BLaER1 treated with 17β-estradiol and CSF1 and Interleukin-3, amounts not matched to agents 10 nM and 100 nM (cell line): ENCODE results near the gene ZNF485.
A peak's percentile ranks its signal among the peaks of the same experiment; 100 is the strongest.

Source experiments
- H3K27ac ChIP-seq, 11 experiments: shearing (Covaris generic); formaldehyde crosslinking; 2 replicates each; pipeline ENCODE4 v1.8.1; 2022
- H3K27me3 ChIP-seq, 11 experiments: shearing (Covaris generic); formaldehyde crosslinking; 2 replicates each; pipeline ENCODE4 v1.8.1; 2022
- H3K36me3 ChIP-seq, 11 experiments: shearing (Covaris generic); formaldehyde crosslinking; 2 replicates each; pipeline ENCODE4 v1.8.1; 2022
- H3K4me1 ChIP-seq, 10 experiments: shearing (Covaris generic); formaldehyde crosslinking; 2 replicates each; pipeline ENCODE4 v1.8.1; 2022
- H3K4me2 ChIP-seq, 11 experiments: shearing (Covaris generic); formaldehyde crosslinking; 2 replicates each; pipeline ENCODE4 v1.8.1; 2022
- H3K4me3 ChIP-seq, 10 experiments: shearing (Covaris generic); formaldehyde crosslinking; 2 replicates each; pipeline ENCODE4 v1.8.1; 2022
- H3K9ac ChIP-seq, 11 experiments: shearing (Covaris generic); formaldehyde crosslinking; 2 replicates each; pipeline ENCODE4 v1.8.1; 2022
- H3K9me3 ChIP-seq, 11 experiments: shearing (Covaris generic); formaldehyde crosslinking; replicated peaks in 1 of 11; 2 replicates each; pipeline ENCODE4 v1.8.1; 2022
- H4K20me1 ChIP-seq, 11 experiments: shearing (Covaris generic); formaldehyde crosslinking; 2 replicates each; pipeline ENCODE4 v1.8.1; 2022
- Cebpa-rat ChIP-seq, 11 experiments: shearing (Covaris generic); IDR thresholded peaks; 2 replicates each; pipeline ENCODE4 v1.8.1; 2022

ZNF485 gene

GRCh38 chr10:43606323-43607198 lies at the start of gene ZNF485:
Gene ZNF485 (plus strand): TSS chr10:43606438. CDS start chr10:43607051, 613 bp downstream.
- peaks cover 24 to 54% (median 39%) of the 10 kb centered on the region in 11 experiments for H3K9me3 ChIP-seq
- H3K27me3 ChIP-seq = no peaks in the 10 kb centered on the region
- no peak for TF ChIP-seq Cebpa-rat (IDR thresholded peaks at IDR 0.05)
- peaks cover 28 to 41% (median 35%) of the 10 kb centered on the region in 11 experiments for H3K36me3 ChIP-seq
- peak within 1 kb of the TSS; percentile 72 to 91 (median 85) for H3K4me2 ChIP-seq
- peak within 1 kb of the TSS; percentile 76 to 88 (median 83) for H3K9ac ChIP-seq
- H3K4me3 ChIP-seq = peak within 1 kb of the TSS; percentile 67 to 79 (median 74)
- H4K20me1 ChIP-seq = no peaks in the 10 kb centered on the region
- peak within 1 kb of the TSS; percentile 36 to 88 (median 78); a peak in 21 of 22 replicates for H3K27ac ChIP-seq
- peaks cover 6 to 18% (median 8%) of the 10 kb centered on the region in 10 experiments for H3K4me1 ChIP-seq

- no peak overlapping the region; a peak in 1 of 22 replicates for H3K4me2 ChIP-seq
- H3K4me3 ChIP-seq = no peak overlapping the region
- no peaks in the 10 kb centered on the region for H4K20me1 ChIP-seq
- H3K9ac ChIP-seq = no peak overlapping the region
- no peak overlapping the region for H3K27ac ChIP-seq
- peaks cover 0 to 48% (median 25%) of the 10 kb centered on the region in 11 experiments; a peak in 15 of 22 replicates for H3K36me3 ChIP-seq
- no peak for TF ChIP-seq Cebpa-rat (IDR thresholded peaks at IDR 0.05)
- H3K9me3 ChIP-seq = peaks cover 62 to 85% (median 73%) of the 10 kb centered on the region in 11 experiments
- H3K4me1 ChIP-seq = peaks cover 0 to 20% (median 0%) of the 10 kb centered on the region in 10 experiments; a peak in 5 of 20 replicates
- no peaks in the 10 kb centered on the region for H3K27me3 ChIP-seq
Measured at GRCh38 chr10:43557214-43557613, 49.0 kb upstream of the ZNF485 start.

GRCh38 chr10:43569681-43570080 lies 36.6 kb upstream of the ZNF485 start:
- Histone ChIP-seq H3K4me2 (no peak overlapping the region), H4K20me1 (no peaks in the 10 kb centered on the region), H3K9ac (no peak overlapping the region), H3K9me3 (peaks cover 30 to 73% (median 46%) of the 10 kb centered on the region in 11 experiments), H3K27me3 (peaks cover 0 to 5% (median 0%) of the 10 kb centered on the region in 11 experiments; a peak in 1 of 22 replicates), H3K27ac (no peak overlapping the region), H3K4me3 (no peak overlapping the region), H3K36me3 (peaks cover 0 to 22% (median 0%) of the 10 kb centered on the region in 11 experiments; a peak in 6 of 22 replicates), H3K4me1 (peaks cover 11 to 20% (median 13%) of the 10 kb centered on the region in 10 experiments; a peak in 19 of 20 replicates)
- no peak for TF ChIP-seq Cebpa-rat (IDR thresholded peaks at IDR 0.05)

- Histone ChIP-seq H3K4me2 (peak overlapping the region; percentile 5 to 59 (median 47); a peak in 21 of 22 replicates), H3K9ac (no peak overlapping the region), H3K36me3 (peaks cover 0 to 22% (median 0%) of the 10 kb centered on the region in 11 experiments; a peak in 6 of 22 replicates), H3K4me1 (peaks cover 11 to 20% (median 14%) of the 10 kb centered on the region in 10 experiments; a peak in 19 of 20 replicates), H3K9me3 (peaks cover 41 to 85% (median 59%) of the 10 kb centered on the region in 11 experiments), H3K27me3 (peaks cover 0 to 5% (median 0%) of the 10 kb centered on the region in 11 experiments; a peak in 1 of 22 replicates), H3K4me3 (no peak overlapping the region), H3K27ac (no peak overlapping the region), H4K20me1 (no peaks in the 10 kb centered on the region)
- TF ChIP-seq Cebpa-rat (IDR thresholded peaks at IDR 0.05) = no peak
Measured at GRCh38 chr10:43570971-43571370, 35.3 kb upstream of the ZNF485 start.

- TF ChIP-seq Cebpa-rat (IDR thresholded peaks at IDR 0.05) = no peak
- Histone ChIP-seq H4K20me1 (no peaks in the 10 kb centered on the region), H3K27me3 (peaks cover 0 to 5% (median 0%) of the 10 kb centered on the region in 11 experiments; a peak in 1 of 22 replicates), H3K4me1 (peaks cover 11 to 20% (median 14%) of the 10 kb centered on the region in 10 experiments; a peak in 19 of 20 replicates), H3K27ac (peak overlapping the region in 3 of 11 experiments; percentile 54 to 64 (median 58); a peak in 1 of 22 replicates), H3K9ac (peak overlapping the region in 2 of 11 experiments; percentile 55 to 65; a peak in 2 of 22 replicates), H3K4me3 (peak overlapping the region in 8 of 10 experiments; percentile 44 to 62 (median 54); a peak in 9 of 20 replicates), H3K9me3 (peaks cover 53 to 91% (median 81%) of the 10 kb centered on the region in 11 experiments), H3K4me2 (peak overlapping the region in 9 of 11 experiments; percentile 36 to 67 (median 56); a peak in 15 of 22 replicates), H3K36me3 (peaks cover 0 to 22% (median 0%) of the 10 kb centered on the region in 11 experiments; a peak in 5 of 22 replicates)
Measured at GRCh38 chr10:43573250-43574000, 32.8 kb upstream of the ZNF485 start.

- Histone ChIP-seq H3K4me1 (peaks cover 11 to 20% (median 14%) of the 10 kb centered on the region in 10 experiments; a peak in 19 of 20 replicates), H3K9ac (peak within 1 kb of the TSS in 7 of 11 experiments; percentile 23 to 65 (median 51); a peak in 11 of 22 replicates), H3K4me3 (peak within 1 kb of the TSS; percentile 31 to 62 (median 53)), H3K4me2 (peak within 1 kb of the TSS; percentile 36 to 67 (median 54)), H3K36me3 (peaks cover 0 to 14% (median 0%) of the 10 kb centered on the region in 11 experiments; a peak in 5 of 22 replicates), H3K27me3 (peaks cover 0 to 5% (median 0%) of the 10 kb centered on the region in 11 experiments; a peak in 1 of 22 replicates), H4K20me1 (no peaks in the 10 kb centered on the region), H3K27ac (peak within 1 kb of the TSS in 9 of 11 experiments; percentile 17 to 64 (median 54); a peak in 15 of 22 replicates), H3K9me3 (peaks cover 51 to 91% (median 77%) of the 10 kb centered on the region in 11 experiments)
- TF ChIP-seq Cebpa-rat (IDR thresholded peaks at IDR 0.05) = no peak
Measured at GRCh38 chr10:43574001-43574892, 32.0 kb upstream of the ZNF485 start, which contains the start of gene ZNF239. Gene ZNF239 (minus strand): TSS chr10:43574616. CDS start chr10:43558079, 16,537 bp downstream.

- H4K20me1 ChIP-seq = no peaks in the 10 kb centered on the region
- peaks cover 0 to 5% (median 0%) of the 10 kb centered on the region in 11 experiments; a peak in 1 of 22 replicates for H3K27me3 ChIP-seq
- peak overlapping the region; percentile 31 to 62 (median 53); a peak in 18 of 20 replicates for H3K4me3 ChIP-seq
- peaks cover 11 to 20% (median 14%) of the 10 kb centered on the region in 10 experiments; a peak in 19 of 20 replicates for H3K4me1 ChIP-seq
- peaks cover 0 to 7% (median 0%) of the 10 kb centered on the region in 11 experiments; a peak in 1 of 22 replicates for H3K36me3 ChIP-seq
- H3K9me3 ChIP-seq = peaks cover 49 to 85% (median 73%) of the 10 kb centered on the region in 11 experiments
- H3K4me2 ChIP-seq = peak overlapping the region; percentile 36 to 67 (median 54); a peak in 18 of 22 replicates
- no peak for TF ChIP-seq Cebpa-rat (IDR thresholded peaks at IDR 0.05)
- no peak overlapping the region; a peak in 1 of 22 replicates for H3K9ac ChIP-seq
- no peak overlapping the region for H3K27ac ChIP-seq
Measured at GRCh38 chr10:43574906-43575305, 31.3 kb upstream of the ZNF485 start.
